SK-N-MC (cell line): ENCODE measurements around the gene MED19.

Source experiments
- EZH2 ChIP-seq: fragments of 200-600 bp; sonication (generic); IDR thresholded peaks from one replicate; pipeline ENCODE4 v1.6.1; 2017; ENCODE audit warnings: antibody characterized with exemption
- FOXP2 ChIP-seq: optimal IDR thresholded peaks from 2 replicates; pipeline ENCODE3; 2011; ENCODE audit warnings: mild to moderate bottlenecking, moderate library complexity; ENCODE audit not compliant: insufficient read depth; ENCODE audit errors: extremely low read length, control extremely low read depth
- POLR2AphosphoS5 ChIP-seq: IDR thresholded peaks from 2 replicates; pipeline ENCODE4 v1.6.1; 2012; ENCODE audit warnings: mild to moderate bottlenecking, low read depth, low read length, borderline replicate concordance

GRCh38 chr11:57751176-57751575 is 39.2 kb upstream of the MED19 start:
- TF ChIP-seq EZH2 (no peak), POLR2AphosphoS5 (no peak), FOXP2 (no peak)
